Astrocyte (in vitro differentiated cells and primary cell): ENCODE data around the gene DCLK1. TPM values are rescaled to one million over a fixed set of nuclear protein-coding genes. Genes with fewer than 3 reads are reported as not detected.

Experiments
- DNase-seq: peaks from one replicate; pipeline ENCODE4 v3.0.0-alpha.2; 2010; ENCODE audit warnings: low read depth
- FAIRE-seq: peaks from 2 replicates; lab custom pipeline; 2011; peaks lifted over from hg19 to GRCh38; lab: Jason Lieb, UNC
- H2AFZ ChIP-seq: 2 replicates; pipeline ENCODE4 v1.6.0; 2012; ENCODE audit warnings: low read depth, low read length, inconsistent platforms
- H3K27ac ChIP-seq: 2 replicates; pipeline ENCODE4 v1.5.1; 2011; ENCODE audit warnings: low read depth, low read length, inconsistent platforms
- H3K27me3 ChIP-seq: 2 replicates; pipeline ENCODE4 v1.6.0; 2011; ENCODE audit warnings: low read length, inconsistent platforms; ENCODE audit not compliant: insufficient read depth
- H3K36me3 ChIP-seq: 2 replicates; pipeline ENCODE4 v1.5.1; 2011; ENCODE audit warnings: low read length, inconsistent platforms; ENCODE audit not compliant: insufficient read depth
- H3K4me1 ChIP-seq: 2 replicates; pipeline ENCODE4 v1.5.1; 2011; ENCODE audit warnings: low read length, inconsistent platforms; ENCODE audit not compliant: insufficient read depth
- H3K4me2 ChIP-seq: 2 replicates; pipeline ENCODE4 v1.6.0; 2012; ENCODE audit warnings: low read length, inconsistent platforms
- H3K4me3 ChIP-seq: 2 replicates; pipeline ENCODE4 v1.5.1; 2011; ENCODE audit warnings: low read depth, mild to moderate bottlenecking, low read length, inconsistent platforms; ENCODE audit not compliant: insufficient read depth
- H3K79me2 ChIP-seq: 2 replicates; pipeline ENCODE4 v1.6.0; 2012; ENCODE audit warnings: mild to moderate bottlenecking, low read length, inconsistent platforms; ENCODE audit not compliant: insufficient read depth
- H3K9ac ChIP-seq: 2 replicates; pipeline ENCODE4 v1.6.0; 2012; ENCODE audit warnings: mild to moderate bottlenecking, low read length, inconsistent platforms
- H3K9me3 ChIP-seq: 2 replicates; pipeline ENCODE4 v1.5.1; 2012; ENCODE audit warnings: low read depth, mild to moderate bottlenecking, low read length, inconsistent platforms; ENCODE audit not compliant: insufficient read depth
- H4K20me1 ChIP-seq: 2 replicates; pipeline ENCODE4 v1.6.0; 2012; ENCODE audit warnings: low read length, inconsistent platforms; ENCODE audit not compliant: insufficient read depth
- H3K27ac Mint-ChIP-seq: one replicate; pipeline ENCODE4 v1.8.0; 2021; ENCODE audit warnings: mild to moderate bottlenecking, mixed read lengths; ENCODE audit not compliant: unreplicated experiment
- H3K27me3 Mint-ChIP-seq: one replicate; pipeline ENCODE4 v1.8.0; 2021; ENCODE audit warnings: low read depth, mixed read lengths; ENCODE audit not compliant: unreplicated experiment
- H3K36me3 Mint-ChIP-seq: one replicate; pipeline ENCODE4 v1.8.0; 2021; ENCODE audit warnings: low read depth, mixed read lengths; ENCODE audit not compliant: unreplicated experiment
- H3K4me1 Mint-ChIP-seq: one replicate; pipeline ENCODE4 v1.8.0; 2021; ENCODE audit warnings: low read depth, mixed read lengths; ENCODE audit not compliant: unreplicated experiment
- H3K4me3 Mint-ChIP-seq: one replicate; pipeline ENCODE4 v1.8.0; 2021; ENCODE audit warnings: mild to moderate bottlenecking, moderate library complexity, mixed read lengths; ENCODE audit not compliant: unreplicated experiment
- H3K9me3 Mint-ChIP-seq: one replicate; pipeline ENCODE4 v1.8.0; 2021; ENCODE audit warnings: mild to moderate bottlenecking, mixed read lengths; ENCODE audit not compliant: unreplicated experiment
- EZH2 ChIP-seq: IDR thresholded peaks from 2 replicates; pipeline ENCODE4 v1.6.1; 2012; ENCODE audit warnings: mild to moderate bottlenecking, low read length, inconsistent platforms; ENCODE audit not compliant: insufficient read depth
- total RNA-seq: library from RNA; stranded (reverse); gene quantifications from 2 replicates; pipeline ENCODE4 v1.2.1, GENCODE V29; 2021
- TF ChIP-seq, protein P1 (sequence below): IDR thresholded peaks from 2 replicates; pipeline ENCODE4 v1.5.1; 2011; ENCODE audit warnings: low read depth, mild to moderate bottlenecking, inconsistent platforms, low read length, moderate library complexity; ENCODE audit not compliant: insufficient read depth

The DCLK1 gene
- total RNA-seq, 1 donor from 2014 or later, result 4.9 TPM

DNA sequence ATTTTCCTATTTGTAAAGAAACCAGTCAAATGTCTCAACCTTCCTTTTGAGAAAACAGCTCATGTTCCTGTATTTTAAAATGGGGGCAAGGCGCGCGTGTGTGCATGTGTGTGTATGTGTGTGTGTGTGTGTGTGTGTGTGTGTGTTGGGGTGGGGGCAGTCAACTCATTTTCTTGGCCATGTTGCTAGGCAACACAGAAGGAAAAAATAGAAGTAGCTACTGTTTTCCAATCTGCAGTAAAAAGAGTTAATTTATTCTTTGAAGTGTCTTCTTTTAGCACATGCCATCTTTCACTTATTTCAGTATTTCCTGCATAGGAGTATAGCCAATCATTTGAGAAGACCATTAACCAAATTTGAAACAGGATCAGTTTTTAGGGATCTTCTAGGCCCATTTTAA, 279.3 kb downstream of the DCLK1 start:
- Mint-ChIP-seq H3K36me3 (peaks cover 2% of the 10 kb centered on the region), H3K27ac (no peak overlapping the region)

DNA sequence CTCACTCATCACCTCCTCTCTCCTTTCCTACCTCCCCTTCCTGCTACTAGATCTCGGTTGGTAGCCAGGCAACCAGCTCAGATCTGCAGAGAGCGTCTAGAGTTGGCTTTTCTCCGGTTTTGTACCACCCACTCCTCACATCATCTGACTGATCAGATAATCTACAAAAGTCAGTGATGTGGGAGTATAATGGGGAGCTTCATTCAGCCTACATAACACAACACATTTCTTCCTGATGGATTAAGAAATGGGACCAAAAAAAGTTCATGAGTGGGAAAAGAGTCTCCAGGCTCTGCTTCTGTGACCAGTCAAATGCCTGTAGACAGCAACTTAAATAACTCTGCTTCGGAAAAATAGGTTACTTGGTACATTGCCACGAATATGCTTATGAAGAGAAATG, 279.8 kb downstream of the DCLK1 start:
- Histone ChIP-seq H4K20me1 (no peaks in the 10 kb centered on the region), H3K27me3 (no peaks in the 10 kb centered on the region), H3K4me1 (peaks cover 11% of the 10 kb centered on the region), H3K27ac (no peak overlapping the region), H3K79me2 (no peaks in the 10 kb centered on the region), H3K4me2 (no peak overlapping the region), H3K9ac (no peak overlapping the region), H3K4me3 (no peak overlapping the region), H3K9me3 (no peaks in the 10 kb centered on the region), H3K36me3 (no peaks in the 10 kb centered on the region), H2AFZ (no peak overlapping the region)
- Mint-ChIP-seq H3K9me3 (peaks cover 2% of the 10 kb centered on the region), H3K27ac (no peak overlapping the region), H3K27me3 (no peaks in the 10 kb centered on the region), H3K36me3 (peaks cover 2% of the 10 kb centered on the region), H3K4me1 (peaks cover 15% of the 10 kb centered on the region), H3K4me3 (no peak overlapping the region)
- no peak for FAIRE-seq
- no peak for TF ChIP-seq EZH2
- TF ChIP-seq, protein P1, sequence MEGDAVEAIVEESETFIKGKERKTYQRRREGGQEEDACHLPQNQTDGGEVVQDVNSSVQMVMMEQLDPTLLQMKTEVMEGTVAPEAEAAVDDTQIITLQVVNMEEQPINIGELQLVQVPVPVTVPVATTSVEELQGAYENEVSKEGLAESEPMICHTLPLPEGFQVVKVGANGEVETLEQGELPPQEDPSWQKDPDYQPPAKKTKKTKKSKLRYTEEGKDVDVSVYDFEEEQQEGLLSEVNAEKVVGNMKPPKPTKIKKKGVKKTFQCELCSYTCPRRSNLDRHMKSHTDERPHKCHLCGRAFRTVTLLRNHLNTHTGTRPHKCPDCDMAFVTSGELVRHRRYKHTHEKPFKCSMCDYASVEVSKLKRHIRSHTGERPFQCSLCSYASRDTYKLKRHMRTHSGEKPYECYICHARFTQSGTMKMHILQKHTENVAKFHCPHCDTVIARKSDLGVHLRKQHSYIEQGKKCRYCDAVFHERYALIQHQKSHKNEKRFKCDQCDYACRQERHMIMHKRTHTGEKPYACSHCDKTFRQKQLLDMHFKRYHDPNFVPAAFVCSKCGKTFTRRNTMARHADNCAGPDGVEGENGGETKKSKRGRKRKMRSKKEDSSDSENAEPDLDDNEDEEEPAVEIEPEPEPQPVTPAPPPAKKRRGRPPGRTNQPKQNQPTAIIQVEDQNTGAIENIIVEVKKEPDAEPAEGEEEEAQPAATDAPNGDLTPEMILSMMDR, result no peak
- no peak for DNase-seq

More for the DNA sequence above, 279.3 kb downstream of the DCLK1 start:
- Mint-ChIP-seq H3K9me3 (peaks cover 2% of the 10 kb centered on the region), H3K27me3 (no peaks in the 10 kb centered on the region), H3K4me3 (no peak overlapping the region), H3K4me1 (peaks cover 19% of the 10 kb centered on the region)
- H3K4me3 ChIP-seq, result no peak overlapping the region
- H3K79me2 ChIP-seq, result no peaks in the 10 kb centered on the region
- H3K36me3 ChIP-seq, result no peaks in the 10 kb centered on the region
- H4K20me1 ChIP-seq, result no peaks in the 10 kb centered on the region
- H3K27ac ChIP-seq, result no peak overlapping the region
- no peaks in the 10 kb centered on the region for H3K9me3 ChIP-seq
- TF ChIP-seq EZH2, result no peak
- TF ChIP-seq, protein P1, result no peak
- H3K4me1 ChIP-seq, result peaks cover 13% of the 10 kb centered on the region
- DNase-seq (no peak), FAIRE-seq (no peak)
- no peak overlapping the region for H3K9ac ChIP-seq
- H3K27me3 ChIP-seq, result no peaks in the 10 kb centered on the region
- H3K4me2 ChIP-seq, result no peak overlapping the region
- no peak overlapping the region for H2AFZ ChIP-seq

DNA sequence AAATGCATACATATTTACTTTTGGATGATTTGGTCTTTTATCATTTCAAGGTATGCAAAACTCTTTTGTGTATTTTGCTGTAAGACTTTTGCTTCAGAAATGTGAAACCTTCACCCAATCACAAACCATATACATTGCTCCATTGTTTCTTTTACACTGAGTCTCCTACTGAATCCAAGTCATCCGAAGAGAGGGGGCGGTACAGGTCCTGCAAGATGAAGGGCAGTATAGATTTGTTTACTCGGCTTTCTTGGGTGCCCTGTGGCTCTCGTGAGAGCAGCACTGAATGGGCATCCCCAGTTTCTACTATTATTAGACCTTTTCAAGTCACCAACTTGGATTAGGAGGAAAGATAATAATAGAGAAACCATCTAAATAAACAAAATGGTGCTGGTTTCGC, 280.6 kb downstream of the DCLK1 start:
- H2AFZ ChIP-seq, result no peak overlapping the region
- H3K9ac ChIP-seq, result no peak overlapping the region
- H3K9me3 ChIP-seq, result no peaks in the 10 kb centered on the region
- no peak overlapping the region for H3K4me3 ChIP-seq
- peaks cover 8% of the 10 kb centered on the region for H3K4me1 Mint-ChIP-seq
- FAIRE-seq (no peak), DNase-seq (no peak)
- H3K4me2 ChIP-seq, result no peak overlapping the region
- no peaks in the 10 kb centered on the region for H4K20me1 ChIP-seq
- H3K27ac ChIP-seq, result no peak overlapping the region
- peaks cover 2% of the 10 kb centered on the region for H3K9me3 Mint-ChIP-seq
- H3K79me2 ChIP-seq, result no peaks in the 10 kb centered on the region
- TF ChIP-seq EZH2, result no peak
- TF ChIP-seq, protein P1, result no peak
- H3K36me3 Mint-ChIP-seq, result peaks cover 2% of the 10 kb centered on the region
- H3K4me3 Mint-ChIP-seq, result no peak overlapping the region
- H3K36me3 ChIP-seq, result no peaks in the 10 kb centered on the region
- H3K27ac Mint-ChIP-seq, result no peak overlapping the region
- H3K27me3 ChIP-seq, result no peaks in the 10 kb centered on the region
- no peaks in the 10 kb centered on the region for H3K27me3 Mint-ChIP-seq
- peaks cover 7% of the 10 kb centered on the region for H3K4me1 ChIP-seq
